HG03521 (cell line): ENCODE results near the gene ZNF354B.
"Not testable (repeated sequence)": the region's sequence is repeated elsewhere in the genome, so short reads cannot be mapped to it uniquely, and the experiment has no call there.

Experiments used
- ATAC-seq: cut with Tn5 transposase; IDR thresholded peaks from one replicate; pipeline ENCODE4 v1.9.1; 2021; ENCODE audit warnings: mild to moderate bottlenecking, moderate library complexity; ENCODE audit not compliant: unreplicated experiment

The ZNF354B gene

DNA sequence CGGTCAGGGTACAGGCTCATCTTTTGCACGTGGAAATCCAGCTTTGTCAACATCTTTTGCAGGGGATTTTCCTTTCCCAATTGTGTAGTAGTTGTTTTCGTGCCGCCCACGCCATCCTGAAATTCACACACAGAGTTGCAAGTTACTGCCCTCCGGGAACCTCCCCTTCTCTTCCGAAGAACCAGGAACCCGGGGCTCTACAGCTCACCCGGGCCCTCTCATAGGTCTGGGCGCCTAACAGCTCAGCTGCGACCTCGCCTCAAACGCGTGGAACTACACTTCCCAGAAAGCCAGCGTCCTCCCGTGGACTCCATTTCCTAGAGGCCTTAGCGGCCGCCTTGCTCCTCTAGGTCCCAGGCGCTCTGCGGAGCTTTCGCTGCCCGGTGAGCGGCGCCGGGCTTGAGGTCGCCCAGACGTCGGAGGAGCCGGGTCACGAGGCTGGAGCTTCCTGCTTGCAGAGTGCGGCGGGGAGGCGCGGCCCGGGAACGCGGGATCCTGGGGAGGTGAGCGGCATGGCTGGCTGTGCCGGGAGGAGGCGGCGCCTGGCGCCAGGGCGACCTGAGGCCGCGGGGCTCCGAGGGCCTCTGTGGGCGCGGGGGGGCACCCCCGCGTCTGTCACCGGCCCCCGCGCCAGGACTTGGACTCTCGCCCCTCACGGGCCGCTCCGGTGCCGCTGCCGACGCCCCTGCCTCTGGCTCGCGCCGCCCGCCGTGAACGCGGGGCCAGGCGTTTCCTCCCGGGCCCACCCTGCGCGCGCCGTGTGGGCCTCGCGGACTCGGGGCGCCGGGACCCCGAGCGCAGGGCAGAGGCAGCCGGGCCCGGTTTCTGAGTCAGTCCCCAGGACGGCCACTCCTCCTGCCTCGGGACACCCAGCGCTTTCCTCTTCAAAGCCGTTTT, at the start of gene ZNF354B:
Gene ZNF354B (plus strand): TSS at position 329 of the 897 bp plus-strand sequence. CDS start 1,095 bp downstream, outside the sequence.
- ATAC-seq, result peak; percentile 97

DNA sequence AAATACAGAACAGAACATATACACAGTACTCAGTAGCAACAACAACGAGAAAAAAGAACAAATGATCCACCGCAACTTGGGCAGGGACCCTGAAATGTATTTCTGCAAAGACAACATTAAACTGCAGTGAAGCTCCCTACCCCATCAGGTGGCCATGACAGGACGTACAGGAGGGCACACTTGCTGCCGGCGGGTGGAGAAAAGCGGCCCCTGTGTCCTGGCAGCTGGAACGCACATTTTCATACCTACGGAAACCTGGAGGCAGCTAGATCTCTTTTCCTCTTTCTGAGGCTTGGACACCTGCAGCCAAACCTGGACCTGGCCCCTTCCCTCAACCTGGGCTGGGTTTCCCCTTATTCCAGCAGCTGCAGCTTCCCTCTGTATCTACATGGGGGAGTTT, 42.2 kb upstream of the ZNF354B start:
- no peak for ATAC-seq

DNA sequence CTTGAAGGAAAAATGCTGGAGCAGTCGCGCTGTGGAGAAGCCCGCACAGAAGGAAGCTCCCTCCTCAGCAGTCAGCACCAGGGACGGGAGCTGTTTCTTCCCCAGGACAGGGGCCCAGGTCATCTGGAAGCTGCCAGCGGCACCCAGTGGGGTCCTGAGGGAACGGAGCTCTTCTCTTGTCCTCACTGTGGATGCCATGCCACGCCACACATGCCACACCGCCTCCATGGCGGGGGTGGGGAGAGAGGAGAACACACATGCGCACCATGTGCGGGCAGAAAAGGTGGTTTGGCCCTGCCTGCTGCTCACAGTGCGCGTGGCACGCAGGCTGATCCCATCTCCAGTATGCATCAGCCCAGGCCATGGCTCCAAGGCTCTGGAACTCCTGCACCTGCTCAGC, 41.7 kb upstream of the ZNF354B start:
- ATAC-seq, result no peak

DNA sequence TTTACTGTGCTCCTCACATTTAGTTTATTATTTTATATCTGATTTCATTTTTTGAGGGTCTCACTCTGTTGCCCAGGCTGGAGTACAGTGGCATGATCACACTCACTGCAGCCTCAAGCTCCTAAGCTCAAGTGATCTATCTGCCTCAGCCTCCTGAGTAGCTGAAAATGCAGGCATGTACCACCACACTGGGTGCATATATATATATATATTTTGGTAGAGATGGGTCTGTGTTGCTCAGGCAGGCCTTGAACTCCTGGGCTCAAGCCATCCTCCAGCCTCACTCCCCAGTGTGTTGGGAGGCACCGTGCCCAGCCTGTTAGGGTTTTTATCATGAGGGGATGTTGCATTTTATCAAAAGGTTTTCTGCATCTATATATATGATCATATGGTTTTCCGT, 39.8 kb upstream of the ZNF354B start:
- no peak for ATAC-seq

DNA sequence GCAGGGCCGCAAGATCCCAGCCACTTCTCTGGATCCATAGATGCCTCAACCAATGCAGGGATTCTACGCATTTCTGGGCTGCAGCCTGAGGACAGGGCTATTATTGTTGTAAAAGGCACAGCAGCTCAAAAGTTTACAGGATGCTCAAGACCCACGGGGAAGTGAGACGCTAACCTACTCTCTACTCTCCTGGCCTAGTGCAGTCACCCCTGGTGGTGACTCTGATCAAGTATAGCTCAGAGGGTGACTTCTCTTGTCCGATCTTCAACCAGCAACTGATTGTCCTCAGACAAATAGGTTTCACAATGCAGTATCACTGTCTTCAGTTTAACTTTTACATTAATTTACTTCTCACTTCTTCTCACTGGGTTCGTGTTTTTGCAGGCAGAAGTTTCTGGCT, 34.3 kb upstream of the ZNF354B start:
- ATAC-seq, result no peak

DNA sequence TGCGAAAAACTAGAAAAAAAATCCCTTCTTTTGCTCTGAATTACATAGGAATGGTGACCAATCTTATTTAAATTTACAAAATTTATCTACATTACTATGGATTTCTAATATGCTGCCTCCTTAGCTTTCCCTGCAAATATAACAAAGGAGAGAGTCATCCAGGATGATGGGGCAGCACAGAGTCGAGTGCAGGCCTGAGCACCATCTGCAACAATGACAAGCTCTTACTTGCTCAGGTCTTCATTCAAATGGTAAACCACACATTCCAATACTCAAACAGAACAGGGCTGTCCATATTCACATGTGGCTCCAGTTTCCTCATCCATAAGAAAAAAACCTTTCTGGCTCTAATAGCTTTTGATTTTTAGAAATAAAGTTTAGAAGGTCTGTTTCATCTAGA, 33.5 kb upstream of the ZNF354B start:
- ATAC-seq, result no peak

DNA sequence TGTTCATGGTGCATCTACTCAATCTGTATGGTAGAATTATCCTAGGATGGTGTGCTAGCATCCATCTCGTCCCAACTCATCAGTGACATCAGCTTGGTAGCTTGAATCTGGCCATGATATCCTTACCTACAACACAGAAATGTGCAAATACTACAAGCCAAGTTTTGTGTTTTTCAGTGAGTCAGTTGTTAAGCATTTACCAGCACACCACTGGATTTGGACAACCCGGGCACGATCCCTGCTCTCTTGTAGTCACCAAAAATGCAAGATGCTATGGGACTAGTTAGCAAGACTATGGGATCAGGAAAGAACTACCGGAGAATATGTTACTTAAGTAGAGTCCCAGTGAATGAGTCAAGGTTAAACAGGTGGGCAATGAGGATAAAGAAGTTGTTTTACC, 32.1 kb upstream of the ZNF354B start:
- no peak for ATAC-seq

DNA sequence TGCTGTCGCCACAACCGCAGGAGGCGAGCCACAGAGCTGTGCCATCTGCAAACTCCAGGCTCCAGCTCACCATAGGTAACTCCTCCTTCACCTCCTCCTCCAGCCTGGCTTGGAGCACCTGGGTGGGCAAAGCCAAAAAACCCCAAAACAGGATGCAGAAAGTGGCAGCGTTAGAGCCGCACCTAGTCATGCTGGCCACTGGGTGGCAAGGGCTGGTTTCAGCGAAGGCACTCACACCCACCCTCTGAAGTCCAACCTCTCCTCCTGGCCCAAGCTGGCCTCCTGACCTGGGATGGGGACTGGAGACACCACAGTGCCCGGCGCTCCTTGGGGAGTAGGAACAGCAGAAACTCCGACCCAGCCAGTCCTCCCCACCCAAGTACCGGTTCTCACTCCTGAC, 28.7 kb upstream of the ZNF354B start:
- ATAC-seq, result no peak

DNA sequence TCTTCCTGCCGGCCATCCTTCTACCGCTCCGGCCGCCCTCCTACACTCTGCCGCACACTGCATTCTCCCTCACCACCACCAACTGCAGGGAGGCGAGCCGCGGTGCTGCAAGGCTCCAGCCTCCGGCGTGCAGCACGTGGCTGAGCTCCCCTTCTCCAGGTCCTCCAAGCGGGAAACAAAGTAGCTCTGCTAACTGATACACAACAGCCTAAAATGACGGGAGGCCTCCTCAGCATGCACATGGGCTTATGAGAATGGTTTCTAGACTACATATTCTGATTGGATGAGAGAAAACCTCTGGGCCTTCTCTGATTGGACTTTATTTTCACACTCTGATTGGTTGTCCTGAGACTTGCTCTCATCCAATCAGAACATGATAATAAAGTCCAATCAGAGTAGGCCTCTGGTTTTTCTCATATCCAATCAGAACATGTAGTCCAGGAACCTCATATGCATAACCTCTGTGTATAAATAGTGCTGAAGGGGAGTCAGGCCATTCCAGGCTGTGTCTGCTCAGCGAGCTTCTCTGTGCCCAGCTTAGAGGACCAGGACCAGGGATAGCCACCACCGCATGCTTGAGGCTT, 27.0 kb upstream of the ZNF354B start:
- no peak for ATAC-seq

DNA sequence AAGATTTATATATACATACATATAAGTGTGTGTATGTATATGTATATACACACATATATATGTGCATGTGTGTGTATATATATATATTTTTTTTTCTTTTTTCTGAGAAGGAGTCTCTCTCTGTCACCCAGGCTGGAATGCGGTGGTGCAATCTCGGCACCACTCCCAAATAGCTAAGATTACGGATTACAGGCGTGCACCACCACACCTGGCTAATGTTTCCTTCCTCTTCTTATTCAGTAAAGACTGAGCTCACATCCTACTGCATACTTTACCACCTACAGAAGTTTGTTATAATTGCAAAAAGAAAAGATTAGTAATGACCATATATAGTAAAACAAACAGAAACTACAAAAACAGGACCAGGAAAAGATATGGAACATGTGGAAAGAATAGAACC, 23.1 kb upstream of the ZNF354B start:
- ATAC-seq, result no peak

DNA sequence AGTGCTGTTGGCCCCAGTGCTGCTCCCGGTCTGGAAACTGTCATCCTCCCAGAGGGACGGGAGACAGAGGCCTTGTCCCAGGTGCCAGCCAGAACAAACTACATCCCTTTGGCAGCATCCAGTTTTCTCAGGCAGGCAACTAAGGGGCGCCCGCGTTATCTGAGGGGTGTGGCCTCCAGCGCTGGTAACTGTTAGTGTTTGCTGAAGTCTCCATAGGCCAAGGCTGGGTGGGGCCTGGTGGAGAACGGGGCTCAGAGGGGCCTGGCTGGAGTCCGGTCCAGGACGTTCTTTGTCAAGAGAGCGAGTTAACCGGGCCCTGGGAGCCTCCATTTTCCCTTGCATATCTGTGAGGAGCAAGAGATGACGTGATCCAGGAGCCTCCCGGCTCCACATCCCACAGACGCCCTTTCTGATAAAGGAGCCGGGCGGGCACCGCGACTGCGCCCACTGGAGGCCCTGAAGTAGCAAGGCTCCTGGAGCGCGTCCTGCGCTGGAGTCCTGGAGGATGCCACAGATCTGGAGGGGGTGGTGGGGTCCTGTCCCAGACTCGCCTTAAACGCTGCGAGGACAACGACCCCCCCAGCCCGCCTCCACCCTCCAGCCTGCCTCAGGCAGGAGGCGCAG, 20.9 kb upstream of the ZNF354B start:
- ATAC-seq, result not testable (repeated sequence)

DNA sequence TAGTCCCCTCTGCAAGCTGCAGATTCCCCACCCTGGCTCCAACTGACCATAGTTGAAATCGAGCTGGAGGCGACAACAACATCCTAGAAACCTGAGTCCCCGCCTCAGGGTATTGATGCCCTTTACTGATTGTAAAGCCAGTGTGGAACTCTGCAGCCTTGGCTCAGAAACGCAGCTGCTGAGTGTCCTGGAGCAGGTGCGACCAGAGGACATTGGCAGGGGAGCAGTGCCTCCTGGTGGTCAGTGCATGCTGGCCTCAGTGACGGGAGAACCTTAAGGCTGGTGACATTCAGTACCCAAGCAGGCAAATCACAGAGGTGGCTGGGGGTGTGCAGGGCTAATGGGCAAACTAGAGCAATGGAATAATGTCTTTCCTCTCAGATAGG, 20.4 kb upstream of the ZNF354B start:
- ATAC-seq, result no peak

DNA sequence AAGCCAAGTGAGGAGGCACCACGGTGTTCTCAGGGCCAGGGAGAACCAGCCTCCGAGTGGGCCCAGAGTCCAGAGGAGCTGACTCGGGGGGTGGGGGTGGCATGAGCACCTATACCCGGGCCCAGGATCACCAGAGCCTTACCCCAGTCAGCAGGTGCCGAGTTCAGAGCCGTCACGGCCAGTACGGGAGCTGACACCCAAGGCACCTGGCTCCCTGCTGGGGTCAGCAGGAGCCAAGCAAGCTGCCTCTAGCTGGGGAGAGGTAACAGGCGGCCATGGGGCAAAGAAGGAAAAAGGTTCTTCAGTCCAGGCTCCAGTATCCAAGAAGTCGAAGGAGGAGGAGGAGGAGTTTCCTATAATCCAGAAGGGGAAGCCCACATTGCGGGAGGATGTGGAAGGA, 19.4 kb upstream of the ZNF354B start:
- ATAC-seq, result not testable (repeated sequence)

DNA sequence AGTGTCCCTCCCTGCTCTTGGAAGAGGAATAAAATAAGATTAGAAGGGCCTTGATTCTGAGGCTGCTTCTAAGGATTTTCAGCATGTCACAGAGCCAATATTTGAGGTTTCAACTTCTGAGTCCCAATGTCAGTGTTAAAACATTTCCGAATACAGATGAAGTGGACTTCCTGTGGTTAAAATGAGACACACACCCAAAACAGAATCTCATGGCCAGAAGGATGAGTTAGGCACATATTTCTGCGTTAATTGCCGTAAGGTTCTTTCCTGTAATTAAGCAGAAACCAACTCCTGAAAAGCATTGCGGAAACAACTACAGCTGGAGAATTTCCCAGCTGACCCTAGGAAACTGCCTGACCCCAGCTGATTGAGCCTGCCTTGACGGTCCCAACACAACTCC, 10.4 kb upstream of the ZNF354B start:
- ATAC-seq, result no peak

DNA sequence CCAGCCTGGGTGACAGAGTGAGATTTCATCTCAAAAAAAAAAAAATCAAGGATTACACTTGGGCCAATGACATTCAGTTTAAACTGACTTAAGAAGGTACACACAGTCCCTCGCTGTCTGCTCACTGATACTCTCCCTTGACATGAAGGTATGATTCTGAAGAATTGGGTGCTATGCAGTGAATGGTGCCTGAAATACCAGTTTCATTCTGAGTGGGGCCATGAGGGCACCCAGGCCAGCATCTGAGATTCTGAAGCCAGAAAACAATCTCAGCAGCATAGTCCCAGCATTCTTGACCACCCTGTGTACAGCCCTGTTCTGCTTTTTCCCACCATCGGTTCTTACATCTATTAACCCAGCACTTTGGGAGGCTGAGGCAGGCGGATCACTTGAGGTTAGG, 7.8 kb upstream of the ZNF354B start:
- ATAC-seq, result no peak

DNA sequence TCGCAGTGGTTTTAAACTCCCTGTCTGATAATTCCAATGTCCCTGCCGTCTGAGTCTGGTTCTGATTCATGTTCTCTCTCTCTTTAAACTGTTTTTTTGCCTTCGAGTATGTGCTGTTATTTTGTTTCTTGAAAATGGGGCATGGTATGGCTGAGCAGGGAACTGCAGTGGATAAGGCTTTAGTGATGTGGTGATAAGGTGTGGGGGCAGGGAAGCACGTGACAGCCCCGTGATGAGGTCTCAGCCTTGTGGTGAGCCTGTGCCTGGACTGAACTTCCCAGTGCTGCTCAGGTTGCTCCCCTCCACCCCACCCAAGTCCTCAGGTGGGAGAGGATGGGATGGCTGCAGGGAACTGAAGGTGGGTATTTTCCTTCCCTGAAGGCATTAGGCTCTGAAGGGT, 5.5 kb upstream of the ZNF354B start:
- no peak for ATAC-seq

DNA sequence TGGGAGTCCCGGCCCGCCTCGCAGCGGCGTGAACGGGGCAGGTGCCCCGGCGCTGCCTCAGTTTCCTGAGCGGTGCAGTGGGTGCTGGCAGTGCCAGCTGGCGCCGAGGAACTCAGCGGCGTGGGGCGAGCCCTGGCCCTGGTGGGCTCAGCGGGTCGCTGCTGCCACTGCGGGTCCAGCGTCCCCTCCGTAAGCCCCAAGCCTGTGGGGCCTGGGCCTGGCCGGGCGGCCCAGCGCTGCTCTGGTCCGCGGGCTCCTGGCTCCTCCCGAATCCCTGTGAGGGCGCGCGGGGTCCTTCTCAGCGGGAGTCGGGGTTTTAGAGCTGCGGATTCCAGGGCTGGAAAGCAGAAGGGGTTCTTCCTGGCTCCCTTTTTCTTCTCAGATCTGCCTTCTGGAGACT, 862 bp downstream of the ZNF354B start:
- peak; percentile 4 for ATAC-seq

DNA sequence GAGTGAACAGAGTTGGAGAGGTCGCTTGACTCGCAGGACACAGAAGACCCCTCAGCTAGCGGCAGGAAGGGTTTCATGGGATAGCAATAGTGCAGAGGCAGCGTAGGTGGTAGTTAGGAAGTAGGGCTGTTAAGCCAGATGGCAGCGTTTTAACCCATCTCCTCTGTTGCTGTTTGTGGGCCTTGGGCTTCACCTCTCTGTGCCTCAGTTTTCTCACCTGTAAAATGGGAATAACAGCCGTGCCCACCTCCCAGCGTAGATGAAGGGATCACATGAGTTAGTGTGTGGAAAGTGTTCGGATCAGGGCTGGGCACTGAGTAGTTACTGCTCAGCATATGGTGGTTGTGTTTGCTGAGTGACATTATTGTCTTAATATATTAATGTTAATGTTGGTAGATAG, 1.9 kb downstream of the ZNF354B start:
- ATAC-seq, result no peak

DNA sequence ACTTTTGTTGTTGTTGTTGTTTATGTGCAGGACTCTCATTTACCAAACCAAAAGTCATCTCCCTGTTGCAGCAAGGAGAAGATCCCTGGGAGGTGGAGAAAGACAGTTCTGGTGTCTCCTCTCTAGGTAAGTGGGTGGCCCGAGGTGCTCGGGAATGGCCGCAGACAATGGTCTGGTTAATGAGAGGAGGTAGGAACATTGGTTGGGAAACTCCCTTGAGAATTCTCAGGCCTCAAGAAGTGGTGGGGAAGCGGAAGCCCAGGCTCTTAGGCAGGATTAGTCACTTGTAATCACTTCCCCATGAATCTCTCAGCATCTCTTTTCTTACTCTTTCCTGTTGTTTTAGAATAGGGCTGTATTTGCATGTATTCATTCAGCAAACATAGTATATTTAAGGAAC, 7.2 kb downstream of the ZNF354B start:
- no peak for ATAC-seq

DNA sequence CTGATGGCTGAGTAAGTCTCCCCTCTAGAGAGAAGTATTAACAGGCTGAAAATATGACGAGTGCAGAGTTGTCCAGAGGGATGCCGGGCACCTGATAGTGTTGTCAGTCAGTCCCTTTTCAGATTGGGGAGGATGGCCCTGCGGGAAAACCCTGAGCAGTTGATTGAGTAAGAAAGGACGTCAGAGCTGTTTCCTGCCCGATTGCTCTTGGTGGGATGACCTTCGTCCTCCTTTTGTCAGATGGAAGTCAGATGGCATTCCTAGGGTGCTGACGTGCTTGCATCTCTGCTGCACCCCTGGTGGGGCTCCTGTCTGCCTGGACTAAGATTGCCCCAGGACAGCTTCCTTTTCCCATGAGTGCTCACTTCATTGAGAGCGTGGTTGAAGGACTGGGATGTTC, 9.8 kb downstream of the ZNF354B start:
- ATAC-seq, result no peak

DNA sequence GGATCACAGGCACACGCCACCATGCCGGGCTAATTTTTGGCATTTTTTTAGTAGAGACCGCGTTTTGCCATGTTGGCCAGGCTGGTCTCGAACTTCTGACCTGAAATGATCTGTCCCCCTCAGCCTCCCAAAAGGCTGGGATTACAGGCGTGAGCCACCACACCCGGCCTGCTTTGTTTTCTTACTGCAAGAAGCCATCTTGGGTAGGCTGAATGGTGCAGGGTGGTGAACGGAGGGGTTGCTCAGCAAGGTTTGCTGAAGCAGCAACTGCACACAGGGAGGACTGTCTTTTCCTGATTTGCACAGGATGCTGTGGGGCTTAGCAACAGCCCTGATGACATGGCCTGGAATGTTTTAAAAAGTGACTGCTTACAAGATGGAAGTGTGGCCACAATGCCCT, 10.7 kb downstream of the ZNF354B start:
- ATAC-seq, result no peak

DNA sequence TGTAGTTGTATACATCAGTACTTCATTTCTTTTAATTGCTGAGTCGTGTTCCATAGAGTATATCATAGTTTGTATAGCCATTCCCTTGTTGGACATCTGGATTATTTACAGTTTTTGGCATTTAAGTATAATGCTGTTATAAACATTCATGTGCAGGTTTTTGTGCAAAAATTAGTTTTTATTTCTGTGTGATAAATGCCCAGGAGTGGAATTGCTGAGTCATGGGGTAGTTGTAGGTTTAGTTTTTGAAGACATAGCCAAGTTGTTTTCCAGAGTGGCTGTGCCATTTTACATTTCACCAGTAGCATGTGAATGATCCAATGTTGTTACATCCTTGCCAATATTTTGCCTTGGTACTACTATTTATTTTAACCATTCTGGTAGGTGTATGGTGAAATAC, 12.5 kb downstream of the ZNF354B start:
- ATAC-seq, result no peak
